HepG2 (cell line): ENCODE measurements around the gene SLFNL1. TPM values are rescaled to one million over a fixed set of nuclear protein-coding genes. Genes with fewer than 3 reads are reported as not detected.

Source experiments
- ATAC-seq: fragments of 200-7000 bp; cut with Tn5 transposase; 3 replicates; pipeline ENCODE4 v1.9.1; 2020; ENCODE audit warnings: mild to moderate bottlenecking, moderate library complexity
- BruUV-seq: library from RNA; stranded (reverse); fragments of 400-500 nt; replicated peaks from 2 replicates; lab custom pipeline; 2021; lab: Mats Ljungman, UMichigan
- CTCF ChIA-PET: fragments of 300-600 bp; formaldehyde crosslinking; extraction: SDS; loops from one replicate; lab custom pipeline; 2021; ENCODE audit warnings: low total read pairs, inconsistent platforms, low intra/inter-chr PET ratio; lab: Yijun Ruan, JAX
- POLR2A ChIA-PET: fragments of 350-600 bp; sonication (Branson Sonifier 250); formaldehyde crosslinking; loops from one replicate; lab custom pipeline; 2020; ENCODE audit warnings: antibody characterized with exemption, inconsistent platforms; lab: Yijun Ruan, JAX
- DNase-seq: peaks from one replicate; pipeline ENCODE4 v3.0.0-alpha.2; 2015; ENCODE audit warnings: low spot score
- FAIRE-seq: peaks from 3 replicates; lab custom pipeline; 2011; peaks lifted over from hg19 to GRCh38; lab: Jason Lieb, UNC
- H2AFZ ChIP-seq: one replicate; pipeline ENCODE4 v1.6.1; 2011; ENCODE audit warnings: low read length, inconsistent platforms
- H3K27ac ChIP-seq: fragments of 300-600 bp; 3 replicates; pipeline ENCODE4 v1.8.0; 2011; ENCODE audit warnings: mixed run types, mild to moderate bottlenecking, mixed read lengths, low read length, inconsistent platforms; ENCODE audit not compliant: insufficient read depth; ENCODE audit errors: extremely low read length
- H3K27me3 ChIP-seq, 2 experiments: fragments of 200-600 bp in 1 of 2; 2 replicates in 1 of 2; 3 replicates in 1 of 2; pipeline versions ENCODE4 v1.6.0 to v1.8.0; 2011; ENCODE audit warnings: low read length in 2 of 2, mild to moderate bottlenecking in 2 of 2, moderate library complexity in 2 of 2, inconsistent platforms in 1 of 2; ENCODE audit not compliant: insufficient read depth in 2 of 2, control insufficient read depth in 1 of 2
- H3K36me3 ChIP-seq, 2 experiments: fragments of 200-600 bp in 1 of 2; replicated peaks in 1 of 2; 2 replicates in 1 of 2; 3 replicates in 1 of 2; pipeline versions ENCODE4 v1.5.1 to v1.8.0; 2011; ENCODE audit warnings: low read length in 2 of 2, inconsistent platforms in 1 of 2; ENCODE audit not compliant: insufficient read depth in 2 of 2, control insufficient read depth in 1 of 2
- H3K4me1 ChIP-seq: 2 replicates; pipeline ENCODE4 v1.5.1; 2012; ENCODE audit warnings: low read length, inconsistent platforms; ENCODE audit not compliant: insufficient read depth
- H3K4me2 ChIP-seq: 2 replicates; pipeline ENCODE4 v1.6.0; 2011; ENCODE audit warnings: low read depth, low read length, inconsistent platforms
- H3K4me3 ChIP-seq, 3 experiments: fragments of 200-600 bp in 1 of 3; sonication (generic), shearing (Covaris generic) in 1 of 3; replicated peaks in 1 of 3; 2 replicates each; pipeline ENCODE4 v1.5.1; 2011 to 2016; ENCODE audit warnings: low read length in 3 of 3, inconsistent platforms in 2 of 3, low read depth in 2 of 3, mild to moderate bottlenecking in 2 of 3, control low read depth in 1 of 3, mixed read lengths in 1 of 3; ENCODE audit not compliant: insufficient read depth in 1 of 3
- H3K79me2 ChIP-seq: one replicate; pipeline ENCODE4 v1.6.1; 2011; ENCODE audit warnings: low read length, inconsistent platforms; ENCODE audit not compliant: insufficient read depth
- H3K9ac ChIP-seq: 2 replicates; pipeline ENCODE4 v1.6.0; 2011; ENCODE audit warnings: mild to moderate bottlenecking, low read depth, low read length, inconsistent platforms; ENCODE audit not compliant: insufficient read depth
- H3K9me3 ChIP-seq: 2 replicates; pipeline ENCODE4 v1.5.1; 2012; ENCODE audit warnings: mild to moderate bottlenecking, low read length
- H4K20me1 ChIP-seq: 2 replicates; pipeline ENCODE4 v1.6.0; 2011; ENCODE audit warnings: inconsistent platforms, mild to moderate bottlenecking, low read length, moderate library complexity; ENCODE audit not compliant: insufficient read depth
- AGO2 ChIP-seq: fragments of 200-400 bp; formaldehyde crosslinking; optimal IDR thresholded peaks from 2 replicates; pipeline ENCODE3; 2017; ENCODE audit warnings: mild to moderate bottlenecking, low read depth, low read length, moderate library complexity
- ARID5B ChIP-seq: IDR thresholded peaks from 2 replicates; pipeline ENCODE4 v1.4.0; 2020; ENCODE audit warnings: mild to moderate bottlenecking, missing genetic modification reagents
- GTF3A ChIP-seq: sonication (generic); formaldehyde crosslinking; conservative IDR thresholded peaks from 2 replicates; pipeline ENCODE4 v1.4.0; 2020; ENCODE audit warnings: mild to moderate bottlenecking, missing genetic modification reagents
- KDM1A ChIP-seq: IDR thresholded peaks from 2 replicates; pipeline ENCODE4 v1.6.1; 2016; ENCODE audit warnings: missing compliant biosample characterization
- KDM5A ChIP-seq: fragments of 200-600 bp; sonication (generic); IDR thresholded peaks from 2 replicates; pipeline ENCODE4 v1.7.0; 2018; ENCODE audit warnings: antibody characterized with exemption, mild to moderate bottlenecking, low read length, borderline replicate concordance
- KLF13 ChIP-seq: sonication (generic); formaldehyde crosslinking; IDR thresholded peaks from 2 replicates; pipeline ENCODE4 v1.4.0; 2020; ENCODE audit warnings: mild to moderate bottlenecking, missing genetic modification reagents
- NBN ChIP-seq: fragments of 450-650 bp; conservative IDR thresholded peaks from 2 replicates; pipeline ENCODE4 v1.6.1; 2017
- NFYB ChIP-seq: sonication (generic); formaldehyde crosslinking; IDR thresholded peaks from 2 replicates; pipeline ENCODE4 v1.4.0; 2020; ENCODE audit warnings: missing genetic modification reagents
- POLR2A ChIP-seq, 2 experiments: IDR thresholded peaks; 2 replicates each; pipeline ENCODE4 v1.6.1; 2011; ENCODE audit warnings: low read depth in 2 of 2, low read length in 2 of 2, mild to moderate bottlenecking in 1 of 2, moderate library complexity in 1 of 2; ENCODE audit not compliant: insufficient read depth in 1 of 2
- ZBTB20 ChIP-seq: sonication (generic); formaldehyde crosslinking; IDR thresholded peaks from 2 replicates; pipeline ENCODE4 v1.8.1; 2023; ENCODE audit warnings: missing genetic modification reagents, low read depth, mild to moderate bottlenecking, borderline replicate concordance
- ZNF20 ChIP-seq: sonication (generic); formaldehyde crosslinking; IDR thresholded peaks from 2 replicates; pipeline ENCODE4 v1.4.0; 2020; ENCODE audit warnings: mild to moderate bottlenecking, moderate library complexity, missing genetic modification reagents
- ZNF878 ChIP-seq: sonication (generic); formaldehyde crosslinking; IDR thresholded peaks from 2 replicates; pipeline ENCODE4 v1.8.1; 2023; ENCODE audit warnings: mild to moderate bottlenecking, missing genetic modification reagents, moderate library complexity
- WGBS: methylation state at CpG from one replicate; pipeline ENCODE4 v1.1.6; 2017; ENCODE audit warnings: low lambda C conversion rate; 5-methylcytosine and 5-hydroxymethylcytosine counted together
- in situ Hi-C: cut with HindIII; loops from 2 replicates; pipeline ENCODE4 v1.10.0; 2017; ENCODE audit warnings: low pct_unique_long_range_greater_than_20kb; ENCODE audit not compliant: extremely low pct_ligation_motif_present
- intact Hi-C: fragments of 100-400 bp; cut with micrococcal nuclease; formaldehyde crosslinking; loops from one replicate; pipeline ENCODE4 v1.10.0; 2022; ENCODE audit not compliant: unreplicated experiment
- polyA plus RNA-seq, 8 experiments: library from polyadenylated mRNA; depleted of rRNA in 3 of 8; stranded (reverse) in 7 of 8; unstranded in 1 of 8; fragments of >200 nt; fragmentation: Illumina TruSeq in 4 of 8; extraction: Trizol in 4 of 8; gene quantifications; 2 replicates each; pipeline versions ENCODE4 v1.2.1 to v1.2.3, GENCODE V29; 2011 to 2016; ENCODE audit warnings: low read depth in 4 of 8, missing spikeins in 1 of 8, mixed read lengths in 1 of 8; ENCODE audit not compliant: insufficient read depth in 1 of 8
- total RNA-seq, 5 experiments: library from RNA; depleted of rRNA; stranded (reverse); fragments of >200 nt; fragmentation: Illumina TruSeq; extraction: Trizol; gene quantifications; 2 replicates each; pipeline ENCODE4 v1.2.3, GENCODE V29; 2016; ENCODE audit warnings: low read depth in 1 of 5
- TF ChIP-seq, protein P1 (sequence below): sonication (generic); formaldehyde crosslinking; IDR thresholded peaks from 2 replicates; pipeline ENCODE4 v1.9.0; 2022; ENCODE audit warnings: low read depth, missing genetic modification reagents

The SLFNL1 gene
- total and polyA plus RNA-seq, 2 of the 13 experiments (the other 11 are each of a cell fraction or from before 2014, with no cell fraction given): 0.07 to 0.20 TPM

- FAIRE-seq (no peak), DNase-seq (no peak), ATAC-seq (no peak)
- Histone ChIP-seq H3K4me3 (no peak overlapping the region), H3K27ac (no peak overlapping the region), H3K27me3 (no peaks in the 10 kb centered on the region), H3K9ac (no peak overlapping the region), H3K4me2 (no peak overlapping the region), H3K4me1 (peaks cover 15% of the 10 kb centered on the region), H3K79me2 (no peaks in the 10 kb centered on the region), H4K20me1 (no peaks in the 10 kb centered on the region; the same call in 1 of the 2 replicates), H2AFZ (no peak overlapping the region), H3K36me3 (peaks cover 4 to 14% of the 10 kb centered on the region in 2 experiments; a peak in 4 of 5 replicates), H3K9me3 (no peaks in the 10 kb centered on the region)
- in situ Hi-C loops: no loop called here
- BruUV-seq: no TSS peak
- ChIA-PET CTCF (no interaction called here), POLR2A (interaction anchor here (1.7 kb wide), 1 partner anchor 24 kb away, joined by 3 read pairs; no protein-coding TSS in a partner anchor)
- TF ChIP-seq AGO2 (peak; percentile 95), POLR2A (IDR thresholded peaks at IDR 0.05; ENCODE audit: insufficient read depth in 1 of 2, low read depth in 2 of 2, low read length in 2 of 2) (0 out of 4 replicates have a peak, but pooled peaks of 1 of the 2 experiments have one; percentile 12), GTF3A (CRISPR knock-in tag) (no peak)
- intact Hi-C loops: no loop called here
- WGBS: 85% methylated on average over 3 of the region's 17 CpGs
These were observed 1.4 kb downstream of the SLFNL1 start for GRCh38 chr1:41020109-41020576.

GRCh38 chr1:41019353-41019745 is 2.2 kb downstream of the SLFNL1 start:
- Histone ChIP-seq H3K27me3 (no peaks in the 10 kb centered on the region), H3K4me1 (peaks cover 15% of the 10 kb centered on the region), H3K36me3 (peaks cover 4 to 15% of the 10 kb centered on the region in 2 experiments; a peak in 4 of 5 replicates), H4K20me1 (no peaks in the 10 kb centered on the region; the same call in 1 of the 2 replicates), H3K4me3 (no peak overlapping the region), H3K79me2 (no peaks in the 10 kb centered on the region), H3K4me2 (no peak overlapping the region), H3K9me3 (no peaks in the 10 kb centered on the region), H2AFZ (no peak overlapping the region), H3K9ac (no peak overlapping the region), H3K27ac (no peak overlapping the region)
- ChIA-PET POLR2A (no interaction called here), CTCF (no interaction called here)
- FAIRE-seq (no peak), ATAC-seq (no peak), DNase-seq (no peak)
- intact Hi-C loops: no loop called here
- BruUV-seq: no TSS peak
- WGBS: 96% methylated on average over 2 of the region's 2 CpGs
- in situ Hi-C loops: no loop called here
- TF ChIP-seq, protein P1, sequence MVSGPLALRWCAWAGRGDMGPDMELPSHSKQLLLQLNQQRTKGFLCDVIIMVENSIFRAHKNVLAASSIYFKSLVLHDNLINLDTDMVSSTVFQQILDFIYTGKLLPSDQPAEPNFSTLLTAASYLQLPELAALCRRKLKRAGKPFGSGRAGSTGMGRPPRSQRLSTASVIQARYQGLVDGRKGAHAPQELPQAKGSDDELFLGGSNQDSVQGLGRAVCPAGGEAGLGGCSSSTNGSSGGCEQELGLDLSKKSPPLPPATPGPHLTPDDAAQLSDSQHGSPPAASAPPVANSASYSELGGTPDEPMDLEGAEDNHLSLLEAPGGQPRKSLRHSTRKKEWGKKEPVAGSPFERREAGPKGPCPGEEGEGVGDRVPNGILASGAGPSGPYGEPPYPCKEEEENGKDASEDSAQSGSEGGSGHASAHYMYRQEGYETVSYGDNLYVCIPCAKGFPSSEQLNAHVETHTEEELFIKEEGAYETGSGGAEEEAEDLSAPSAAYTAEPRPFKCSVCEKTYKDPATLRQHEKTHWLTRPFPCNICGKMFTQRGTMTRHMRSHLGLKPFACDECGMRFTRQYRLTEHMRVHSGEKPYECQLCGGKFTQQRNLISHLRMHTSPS (CRISPR knock-in tag): no peak
- TF ChIP-seq NFYB (no peak), NBN (no peak), ARID5B (CRISPR knock-in tag) (no peak), KDM5A (no peak), ZBTB20 (CRISPR knock-in tag) (no peak), ZNF20 (CRISPR knock-in tag) (no peak), KLF13 (no peak), ZNF878 (CRISPR knock-in tag) (no peak), KDM1A (CRISPR knock-in tag) (no peak)
